Caco-2 (cell line): ENCODE measurements around the gene IMMP2L. TPM values are rescaled to one million over a fixed set of nuclear protein-coding genes. Genes with fewer than 3 reads are reported as not detected.

ENCODE experiments used
- BruUV-seq: library from RNA; stranded (reverse); fragments of 400-500 nt; replicated peaks from 2 replicates; lab custom pipeline; 2021; lab: Mats Ljungman, UMichigan
- CTCF ChIA-PET: fragments of 300-600 bp; sonication (Branson Sonifier 250); formaldehyde crosslinking; loops from one replicate; lab custom pipeline; 2022; ENCODE audit warnings: antibody characterized with exemption; lab: Charles Lee
- POLR2A ChIA-PET: fragments of 300-600 bp; sonication (Branson Sonifier 250); formaldehyde crosslinking; loops from one replicate; lab custom pipeline; 2022; ENCODE audit warnings: antibody characterized with exemption; lab: Charles Lee
- DNase-seq, 2 experiments: peaks; one replicate each; pipeline versions ENCODE4 v3.0.0 to v3.0.0-alpha.2; 2020 to 2022
- H3K27me3 ChIP-seq: replicated peaks from 2 replicates; pipeline ENCODE4 v1.6.0; 2011; ENCODE audit warnings: low read length; ENCODE audit not compliant: control insufficient read depth, insufficient read depth
- H3K36me3 ChIP-seq: 2 replicates; pipeline ENCODE4 v1.5.1; 2011; ENCODE audit warnings: low read length; ENCODE audit not compliant: control insufficient read depth, insufficient read depth
- H3K4me1 ChIP-seq: fragments of 250-450 bp; sonication (Bioruptor Pico); 2 replicates; pipeline ENCODE4 v1.5.1; 2020; ENCODE audit warnings: mild to moderate bottlenecking
- H3K4me3 ChIP-seq: 2 replicates; pipeline ENCODE4 v1.5.1; 2011; ENCODE audit warnings: low read depth, mild to moderate bottlenecking, control low read depth, low read length
- H3K9me3 ChIP-seq: fragments of 250-450 bp; sonication (Bioruptor Pico); 2 replicates; pipeline ENCODE4 v1.5.1; 2020; ENCODE audit warnings: mild to moderate bottlenecking, moderate library complexity
- H3K27ac Mint-ChIP-seq: one replicate; pipeline ENCODE4 v1.8.0; 2022; ENCODE audit warnings: mixed read lengths; ENCODE audit not compliant: unreplicated experiment
- H3K27me3 Mint-ChIP-seq: one replicate; pipeline ENCODE4 v1.8.0; 2022; ENCODE audit warnings: mixed read lengths; ENCODE audit not compliant: insufficient read depth, unreplicated experiment
- H3K36me3 Mint-ChIP-seq: one replicate; pipeline ENCODE4 v1.8.0; 2022; ENCODE audit warnings: mild to moderate bottlenecking, mixed read lengths; ENCODE audit not compliant: insufficient read depth, unreplicated experiment
- H3K4me1 Mint-ChIP-seq: one replicate; pipeline ENCODE4 v1.8.0; 2022; ENCODE audit warnings: low read depth, mixed read lengths; ENCODE audit not compliant: unreplicated experiment
- H3K4me3 Mint-ChIP-seq: one replicate; pipeline ENCODE4 v1.8.0; 2022; ENCODE audit warnings: mild to moderate bottlenecking, moderate library complexity, mixed read lengths; ENCODE audit not compliant: unreplicated experiment
- H3K9me3 Mint-ChIP-seq: one replicate; pipeline ENCODE4 v1.8.0; 2022; ENCODE audit warnings: mixed read lengths; ENCODE audit not compliant: unreplicated experiment
- intact Hi-C: fragments of 100-400 bp; cut with micrococcal nuclease; formaldehyde crosslinking; loops from one replicate; pipeline ENCODE4 v1.10.0; 2022; ENCODE audit not compliant: unreplicated experiment
- total RNA-seq: library from RNA; stranded (reverse); gene quantifications from 2 replicates; pipeline ENCODE4 v1.2.3, GENCODE V29; 2022
- TF ChIP-seq, protein P1 (sequence below), 2 experiments: fragments of 200-600 bp in 1 of 2; IDR thresholded peaks; 1 replicate in 1 of 2; 2 replicates in 1 of 2; pipeline versions ENCODE4 v1.5.1 to v1.8.0; 2011 to 2022; ENCODE audit warnings: antibody characterized with exemption in 1 of 2, control low read depth in 1 of 2, inconsistent platforms in 1 of 2, low read depth in 1 of 2, low read length in 1 of 2, mild to moderate bottlenecking in 1 of 2, moderate library complexity in 1 of 2; ENCODE audit not compliant: insufficient read depth in 1 of 2, severe bottlenecking in 1 of 2, unreplicated experiment in 1 of 2

The IMMP2L gene
- total RNA-seq, 1 experiment from 2014 or later, result 9.5 TPM

DNA sequence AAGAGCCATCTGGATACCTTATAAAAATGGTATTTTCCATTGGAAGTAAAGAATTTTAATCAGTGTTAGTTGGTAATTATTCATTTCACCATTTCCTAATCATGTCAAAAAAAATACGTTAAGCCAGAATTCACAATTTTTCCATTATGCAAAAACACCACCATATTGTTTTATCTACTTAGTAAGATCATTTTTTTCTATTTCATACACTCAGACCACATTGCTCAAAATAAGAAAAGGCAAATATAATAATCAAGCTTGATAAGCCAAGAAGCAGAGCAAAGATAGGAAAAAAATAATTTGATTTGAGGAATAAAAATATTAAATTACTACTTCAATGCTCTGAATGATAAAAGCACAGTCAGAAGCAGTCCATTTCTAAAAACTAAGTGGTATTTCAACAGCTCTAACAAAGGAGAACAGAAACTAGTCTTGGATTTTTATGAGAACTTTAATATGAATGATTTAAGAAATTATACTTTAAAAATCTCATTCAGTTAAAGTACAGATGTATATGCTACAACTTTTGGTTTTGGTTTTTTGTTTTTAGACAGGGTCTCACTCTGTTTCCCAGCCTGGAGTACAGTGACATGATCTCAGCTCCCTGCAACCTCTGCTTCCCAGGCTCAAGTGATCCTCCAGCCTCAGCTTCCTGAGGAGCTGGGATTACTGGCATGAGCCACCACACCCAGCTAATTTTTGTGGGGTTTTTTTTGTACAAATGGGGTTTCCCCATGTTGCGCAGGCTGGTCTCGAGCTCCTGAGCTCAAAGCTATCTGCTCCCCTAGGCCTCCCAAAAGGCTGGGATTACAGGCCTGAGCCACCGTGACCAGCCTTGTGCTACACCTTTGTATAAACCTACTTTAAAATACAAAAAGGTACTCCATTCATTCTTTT is 424.7 kb downstream of the IMMP2L start:
- TF ChIP-seq, protein P1, sequence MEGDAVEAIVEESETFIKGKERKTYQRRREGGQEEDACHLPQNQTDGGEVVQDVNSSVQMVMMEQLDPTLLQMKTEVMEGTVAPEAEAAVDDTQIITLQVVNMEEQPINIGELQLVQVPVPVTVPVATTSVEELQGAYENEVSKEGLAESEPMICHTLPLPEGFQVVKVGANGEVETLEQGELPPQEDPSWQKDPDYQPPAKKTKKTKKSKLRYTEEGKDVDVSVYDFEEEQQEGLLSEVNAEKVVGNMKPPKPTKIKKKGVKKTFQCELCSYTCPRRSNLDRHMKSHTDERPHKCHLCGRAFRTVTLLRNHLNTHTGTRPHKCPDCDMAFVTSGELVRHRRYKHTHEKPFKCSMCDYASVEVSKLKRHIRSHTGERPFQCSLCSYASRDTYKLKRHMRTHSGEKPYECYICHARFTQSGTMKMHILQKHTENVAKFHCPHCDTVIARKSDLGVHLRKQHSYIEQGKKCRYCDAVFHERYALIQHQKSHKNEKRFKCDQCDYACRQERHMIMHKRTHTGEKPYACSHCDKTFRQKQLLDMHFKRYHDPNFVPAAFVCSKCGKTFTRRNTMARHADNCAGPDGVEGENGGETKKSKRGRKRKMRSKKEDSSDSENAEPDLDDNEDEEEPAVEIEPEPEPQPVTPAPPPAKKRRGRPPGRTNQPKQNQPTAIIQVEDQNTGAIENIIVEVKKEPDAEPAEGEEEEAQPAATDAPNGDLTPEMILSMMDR (IDR thresholded peaks at IDR 0.05; ENCODE audit: insufficient read depth in 1 of 2, low read depth in 1 of 2, low read length in 1 of 2, severe bottlenecking in 1 of 2, unreplicated experiment in 1 of 2), result no peak
- H3K36me3 ChIP-seq, result no peaks in the 10 kb centered on the region
- no peaks in the 10 kb centered on the region for H3K9me3 ChIP-seq
- H3K27me3 ChIP-seq, result no peaks in the 10 kb centered on the region
- H3K4me3 ChIP-seq, result no peak overlapping the region
- H3K27ac Mint-ChIP-seq, result no peak overlapping the region
- no TSS peak for BruUV-seq
- no peak for DNase-seq
- H3K4me1 ChIP-seq, result no peaks in the 10 kb centered on the region
- no peaks in the 10 kb centered on the region for H3K4me1 Mint-ChIP-seq
- ChIA-PET POLR2A (no interaction called here), CTCF (no interaction called here)
- H3K4me3 Mint-ChIP-seq, result no peak overlapping the region
- H3K27me3 Mint-ChIP-seq, result no peaks in the 10 kb centered on the region
- no peaks in the 10 kb centered on the region for H3K9me3 Mint-ChIP-seq
- no peaks in the 10 kb centered on the region for H3K36me3 Mint-ChIP-seq
- intact Hi-C loops, result no loop called here

DNA sequence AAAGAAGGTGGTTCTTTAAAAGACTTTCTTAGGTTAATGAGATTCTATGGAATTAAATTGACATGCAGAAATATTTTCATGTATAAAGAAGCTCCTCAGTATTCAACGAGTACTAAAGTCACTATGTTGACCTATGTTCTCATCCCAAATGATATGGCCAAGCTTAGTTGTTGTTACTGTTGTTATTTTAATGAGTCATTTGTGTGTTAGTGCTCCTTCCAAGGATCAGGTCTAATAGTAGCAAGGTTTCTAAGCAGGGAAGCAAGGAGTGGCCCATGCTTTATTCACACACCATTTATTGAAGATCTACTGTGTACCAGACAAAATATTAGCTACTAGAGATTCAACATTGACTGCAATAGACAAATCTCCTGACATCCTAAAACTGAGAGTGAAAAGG is 429.5 kb downstream of the IMMP2L start:
- POLR2A ChIA-PET, result no interaction called here
- intact Hi-C loops, result no loop called here
- Histone ChIP-seq H3K9me3 (no peaks in the 10 kb centered on the region), H3K4me1 (no peaks in the 10 kb centered on the region), H3K36me3 (no peaks in the 10 kb centered on the region), H3K27me3 (no peaks in the 10 kb centered on the region), H3K4me3 (no peak overlapping the region)
- Mint-ChIP-seq H3K36me3 (no peaks in the 10 kb centered on the region), H3K27me3 (no peaks in the 10 kb centered on the region), H3K9me3 (no peaks in the 10 kb centered on the region), H3K4me1 (no peaks in the 10 kb centered on the region), H3K4me3 (no peak overlapping the region), H3K27ac (no peak overlapping the region)
- DNase-seq, result no peak
- BruUV-seq, result no TSS peak
- CTCF ChIA-PET, result no interaction called here
- TF ChIP-seq, protein P1 (IDR thresholded peaks at IDR 0.05; ENCODE audit: insufficient read depth in 1 of 2, low read depth in 1 of 2, low read length in 1 of 2, severe bottlenecking in 1 of 2, unreplicated experiment in 1 of 2), result no peak

DNA sequence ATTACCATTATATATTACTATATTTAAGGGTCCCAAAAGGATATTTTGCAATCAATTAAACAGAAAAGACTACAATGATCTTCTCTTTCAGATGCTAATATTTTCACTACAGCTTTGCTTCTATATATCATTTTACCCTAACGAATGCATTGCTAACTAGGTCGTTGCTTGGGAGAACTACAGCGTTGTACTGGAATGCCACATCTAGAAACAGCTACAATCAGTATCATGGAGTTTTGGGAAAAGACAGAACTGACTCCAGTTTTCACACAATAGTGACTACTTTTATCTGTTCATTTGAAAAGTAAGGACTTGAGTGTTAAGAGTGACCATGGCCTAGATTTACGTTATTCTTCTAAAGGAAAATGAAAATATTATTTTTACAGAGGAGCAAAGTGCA is 432.9 kb downstream of the IMMP2L start:
- H3K4me3 Mint-ChIP-seq, result no peak overlapping the region
- DNase-seq, result no peak
- CTCF ChIA-PET, result no interaction called here
- H3K4me1 Mint-ChIP-seq, result no peaks in the 10 kb centered on the region
- H3K4me3 ChIP-seq, result no peak overlapping the region
- intact Hi-C loops, result no loop called here
- no peaks in the 10 kb centered on the region for H3K9me3 ChIP-seq
- TF ChIP-seq, protein P1 (IDR thresholded peaks at IDR 0.05; ENCODE audit: insufficient read depth in 1 of 2, low read depth in 1 of 2, low read length in 1 of 2, severe bottlenecking in 1 of 2, unreplicated experiment in 1 of 2), result no peak
- H3K27me3 ChIP-seq, result no peaks in the 10 kb centered on the region
- H3K9me3 Mint-ChIP-seq, result no peaks in the 10 kb centered on the region
- H3K36me3 Mint-ChIP-seq, result no peaks in the 10 kb centered on the region
- BruUV-seq, result no TSS peak
- H3K27ac Mint-ChIP-seq, result no peak overlapping the region
- no peaks in the 10 kb centered on the region for H3K36me3 ChIP-seq
- H3K4me1 ChIP-seq, result no peaks in the 10 kb centered on the region
- H3K27me3 Mint-ChIP-seq, result no peaks in the 10 kb centered on the region
- POLR2A ChIA-PET, result no interaction called here
